Endothelial cell of umbilical vein (primary cell): ENCODE results near the gene MKNK1. TPM values are rescaled to one million over a fixed set of nuclear protein-coding genes. Genes with fewer than 3 reads are reported as not detected.

ENCODE experiments used
- BruUV-seq: library from RNA; stranded (reverse); fragments of 400-500 nt; replicated peaks from 2 replicates; lab custom pipeline; 2021; lab: Mats Ljungman, UMichigan
- CTCF ChIA-PET: fragments of 300-600, 350-600 bp; sonication (Branson Sonifier 250); formaldehyde crosslinking; loops from one replicate; lab custom pipeline; 2021; ENCODE audit warnings: antibody characterized with exemption, inconsistent platforms; lab: Charles Lee
- POLR2A ChIA-PET: fragments of 300-600, 350-600 bp; sonication (Branson Sonifier 250); formaldehyde crosslinking; loops from one replicate; lab custom pipeline; 2021; ENCODE audit warnings: antibody characterized with exemption, inconsistent platforms; lab: Charles Lee
- DNase-seq: peaks from one replicate; pipeline ENCODE4 v3.0.0-alpha.2; 2011; ENCODE audit warnings: low read depth, low spot score
- FAIRE-seq: peaks from 2 replicates; lab custom pipeline; 2011; peaks lifted over from hg19 to GRCh38; lab: Jason Lieb, UNC
- H2AFZ ChIP-seq: 2 replicates; pipeline ENCODE4 v1.6.0; 2012; ENCODE audit warnings: low read depth, low read length, control low read depth, inconsistent platforms
- H3K27ac ChIP-seq: 2 replicates; pipeline ENCODE4 v1.5.1; 2011; ENCODE audit warnings: low read depth, mild to moderate bottlenecking, control low read depth, low read length, moderate library complexity; ENCODE audit not compliant: insufficient read depth
- H3K27me3 ChIP-seq, 2 experiments: 2 replicates each; pipeline versions ENCODE4 v1.6.0 to v1.6.1; 2011; ENCODE audit warnings: low read length in 2 of 2, mixed read lengths in 1 of 2; ENCODE audit not compliant: control insufficient read depth in 2 of 2, insufficient read depth in 2 of 2
- H3K36me3 ChIP-seq, 2 experiments: 2 replicates in 1 of 2; 3 replicates in 1 of 2; pipeline ENCODE4 v1.5.1; 2011; ENCODE audit warnings: low read length in 2 of 2, mild to moderate bottlenecking in 1 of 2, moderate library complexity in 1 of 2; ENCODE audit not compliant: control insufficient read depth in 2 of 2, insufficient read depth in 2 of 2; ENCODE audit errors: extremely low read depth in 1 of 2
- H3K4me1 ChIP-seq: 3 replicates; pipeline ENCODE4 v1.5.1; 2011; ENCODE audit warnings: mild to moderate bottlenecking, low read length; ENCODE audit not compliant: control insufficient read depth, insufficient read depth; ENCODE audit errors: extremely low read depth
- H3K4me2 ChIP-seq: 2 replicates; pipeline ENCODE4 v1.6.1; 2011; ENCODE audit warnings: low read length, control low read depth, mixed read lengths; ENCODE audit not compliant: insufficient read depth
- H3K4me3 ChIP-seq, 3 experiments: fragments of 200-600 bp in 1 of 3; sonication (generic), shearing (Covaris generic) in 1 of 3; replicated peaks in 1 of 3; 2 replicates each; pipeline ENCODE4 v1.5.1; 2011 to 2016; ENCODE audit warnings: control low read depth in 3 of 3, low read length in 3 of 3, mild to moderate bottlenecking in 2 of 3, inconsistent platforms in 1 of 3, low read depth in 1 of 3, moderate library complexity in 1 of 3; ENCODE audit not compliant: insufficient read depth in 1 of 3
- H3K79me2 ChIP-seq: 2 replicates; pipeline ENCODE4 v1.6.0; 2012; ENCODE audit warnings: low read length, inconsistent platforms; ENCODE audit not compliant: control insufficient read depth, insufficient read depth
- H3K9ac ChIP-seq: replicated peaks from 2 replicates; pipeline ENCODE3; 2011; ENCODE audit warnings: low read length, control low read depth; ENCODE audit not compliant: insufficient read depth; ENCODE audit errors: extremely low read depth
- H3K9me1 ChIP-seq: replicated peaks from 3 replicates; pipeline ENCODE4 v1.6.0; 2011; ENCODE audit warnings: mild to moderate bottlenecking, low read length; ENCODE audit not compliant: control insufficient read depth, insufficient read depth; ENCODE audit errors: extremely low read depth
- H3K9me3 ChIP-seq: replicated peaks from 2 replicates; pipeline ENCODE4 v1.5.1; 2012; ENCODE audit warnings: low read length, inconsistent platforms; ENCODE audit not compliant: control insufficient read depth, insufficient read depth
- H4K20me1 ChIP-seq: replicated peaks from 2 replicates; pipeline ENCODE3; 2011; ENCODE audit warnings: mild to moderate bottlenecking, low read length; ENCODE audit not compliant: control insufficient read depth, insufficient read depth; ENCODE audit errors: extremely low read depth
- EZH2 ChIP-seq: IDR thresholded peaks from 2 replicates; pipeline ENCODE4 v1.6.1; 2012; ENCODE audit warnings: borderline replicate concordance, low read depth, mild to moderate bottlenecking, moderate library complexity, low read length, inconsistent platforms; ENCODE audit not compliant: severe bottlenecking
- FOS ChIP-seq: IDR thresholded peaks from 2 replicates; pipeline ENCODE4 v1.6.1; 2011; ENCODE audit warnings: mild to moderate bottlenecking, low read length, moderate library complexity, borderline replicate concordance; ENCODE audit not compliant: insufficient read depth
- GATA2 ChIP-seq: IDR thresholded peaks from 2 replicates; pipeline ENCODE4 v1.7.0; 2011; ENCODE audit warnings: low read depth, mild to moderate bottlenecking, moderate library complexity, mixed read lengths, low read length; ENCODE audit not compliant: insufficient read length, insufficient read depth
- JUN ChIP-seq: IDR thresholded peaks from 2 replicates; pipeline ENCODE4 v1.6.1; 2011; ENCODE audit warnings: borderline replicate concordance, low read depth; ENCODE audit not compliant: insufficient read length, insufficient read depth
- MYC ChIP-seq: IDR thresholded peaks from one replicate; pipeline ENCODE4 v1.6.1; 2011; ENCODE audit warnings: mild to moderate bottlenecking, low read depth, low read length
- POLR2A ChIP-seq: IDR thresholded peaks from 2 replicates; pipeline ENCODE4 v1.6.1; 2012; ENCODE audit warnings: low read depth, mild to moderate bottlenecking, control low read depth, low read length
- POLR2AphosphoS5 ChIP-seq: IDR thresholded peaks from 2 replicates; pipeline ENCODE4 v1.6.1; 2012; ENCODE audit warnings: low read depth, mild to moderate bottlenecking, control low read depth, low read length, moderate library complexity; ENCODE audit not compliant: insufficient read depth
- dilution Hi-C: fragments of 300-500 bp; cut with MboI; formaldehyde crosslinking; loops from one replicate; pipeline ENCODE4 v1.15.0; 2019; ENCODE audit warnings: low sequenced_read_pairs; ENCODE audit not compliant: extremely low pct_ligation_motif_present
- intact Hi-C: fragments of 100-400 bp; cut with micrococcal nuclease; formaldehyde crosslinking; loops from one replicate; pipeline ENCODE4 v1.10.0; 2022
- polyA plus RNA-seq, 4 experiments: library from polyadenylated mRNA; depleted of rRNA in 3 of 4; stranded (reverse) in 3 of 4; unstranded in 1 of 4; fragments of >200 nt; gene quantifications; 2 replicates each; pipeline versions ENCODE4 v1.2.1 to v1.2.3, GENCODE V29; 2011 to 2012; ENCODE audit warnings: missing spikeins in 1 of 4
- total RNA-seq: library from RNA; stranded (reverse); gene quantifications from 2 replicates; pipeline ENCODE4 v1.2.3, GENCODE V29; 2021
- TF ChIP-seq, protein P1 (sequence below), 2 donors: IDR thresholded peaks; 1 replicate in 1 of 2; 2 replicates in 1 of 2; pipeline ENCODE4 v1.5.1; 2011; ENCODE audit warnings: low read length in 2 of 2, mild to moderate bottlenecking in 2 of 2, moderate library complexity in 2 of 2, control low read depth in 1 of 2, inconsistent platforms in 1 of 2, low read depth in 1 of 2; ENCODE audit not compliant: insufficient read depth in 1 of 2; ENCODE audit errors: extremely low read depth in 1 of 2
- TF ChIP-seq, protein P2 (sequence below): IDR thresholded peaks from 2 replicates; pipeline ENCODE4 v1.6.1; 2011; ENCODE audit not compliant: insufficient read depth, insufficient read length

Gene MKNK1
- total and polyA plus RNA-seq, 2 donors (not counting 3 experiments of a cell fraction or from before 2014, with no cell fraction given) = 32.9 to 42.6 TPM

DNA sequence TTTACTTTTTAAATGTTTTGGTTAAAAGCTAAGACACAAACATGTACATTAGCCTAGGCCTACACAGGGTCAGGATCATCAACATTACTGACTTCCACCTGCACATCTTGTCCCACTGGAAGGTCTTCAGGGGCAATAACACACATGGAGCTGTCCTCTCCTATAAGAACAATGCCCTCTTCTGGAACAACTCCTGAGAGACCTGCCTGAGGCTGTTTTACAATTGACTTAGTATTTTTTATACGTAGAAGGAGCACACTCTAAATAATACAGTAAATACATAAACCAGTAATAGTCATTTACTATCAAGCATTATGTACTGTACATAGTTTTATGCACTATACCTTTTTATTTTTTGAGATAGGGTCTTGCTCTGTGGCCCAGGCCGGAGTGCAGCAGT is 26.7 kb upstream of the MKNK1 start:
- no peaks in the 10 kb centered on the region for H3K27me3 ChIP-seq
- DNase-seq (no peak), FAIRE-seq (no peak)
- no TSS peak for BruUV-seq
- no peak overlapping the region for H3K9ac ChIP-seq
- H3K9me3 ChIP-seq = no peaks in the 10 kb centered on the region
- no peak overlapping the region for H3K4me3 ChIP-seq
- ChIA-PET CTCF (interaction anchor here (0.7 kb wide), 1 partner anchor 104 kb away, joined by 3 read pairs; no protein-coding TSS in a partner anchor), POLR2A (no interaction called here)
- intact Hi-C loops (no loop called here), dilution Hi-C loops (no loop called here)
- peaks cover 0 to 12% of the 10 kb centered on the region in 2 experiments for H3K36me3 ChIP-seq
- H3K79me2 ChIP-seq = no peaks in the 10 kb centered on the region
- H2AFZ ChIP-seq = no peak overlapping the region
- no peaks in the 10 kb centered on the region for H3K4me1 ChIP-seq
- H3K9me1 ChIP-seq = no peaks in the 10 kb centered on the region
- no peak overlapping the region for H3K4me2 ChIP-seq
- H3K27ac ChIP-seq = no peak overlapping the region
- TF ChIP-seq GATA2 (no peak), POLR2AphosphoS5 (no peak), EZH2 (no peak), POLR2A (no peak), FOS (no peak), JUN (no peak), MYC (no peak)
- TF ChIP-seq, protein P1, sequence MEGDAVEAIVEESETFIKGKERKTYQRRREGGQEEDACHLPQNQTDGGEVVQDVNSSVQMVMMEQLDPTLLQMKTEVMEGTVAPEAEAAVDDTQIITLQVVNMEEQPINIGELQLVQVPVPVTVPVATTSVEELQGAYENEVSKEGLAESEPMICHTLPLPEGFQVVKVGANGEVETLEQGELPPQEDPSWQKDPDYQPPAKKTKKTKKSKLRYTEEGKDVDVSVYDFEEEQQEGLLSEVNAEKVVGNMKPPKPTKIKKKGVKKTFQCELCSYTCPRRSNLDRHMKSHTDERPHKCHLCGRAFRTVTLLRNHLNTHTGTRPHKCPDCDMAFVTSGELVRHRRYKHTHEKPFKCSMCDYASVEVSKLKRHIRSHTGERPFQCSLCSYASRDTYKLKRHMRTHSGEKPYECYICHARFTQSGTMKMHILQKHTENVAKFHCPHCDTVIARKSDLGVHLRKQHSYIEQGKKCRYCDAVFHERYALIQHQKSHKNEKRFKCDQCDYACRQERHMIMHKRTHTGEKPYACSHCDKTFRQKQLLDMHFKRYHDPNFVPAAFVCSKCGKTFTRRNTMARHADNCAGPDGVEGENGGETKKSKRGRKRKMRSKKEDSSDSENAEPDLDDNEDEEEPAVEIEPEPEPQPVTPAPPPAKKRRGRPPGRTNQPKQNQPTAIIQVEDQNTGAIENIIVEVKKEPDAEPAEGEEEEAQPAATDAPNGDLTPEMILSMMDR (IDR thresholded peaks at IDR 0.05; ENCODE audit: extremely low read depth in 1 of 2, insufficient read depth in 1 of 2, low read depth in 1 of 2, low read length in 2 of 2) = no peak
- TF ChIP-seq, protein P2, sequence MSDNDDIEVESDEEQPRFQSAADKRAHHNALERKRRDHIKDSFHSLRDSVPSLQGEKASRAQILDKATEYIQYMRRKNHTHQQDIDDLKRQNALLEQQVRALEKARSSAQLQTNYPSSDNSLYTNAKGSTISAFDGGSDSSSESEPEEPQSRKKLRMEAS = no peak
- no peaks in the 10 kb centered on the region for H4K20me1 ChIP-seq
